PFSK-1 (cell line): ENCODE data around the gene IGF2BP3.
A peak's percentile ranks its signal among the peaks of the same experiment; 100 is the strongest.

ENCODE experiments used
- FOXP2 ChIP-seq: optimal IDR thresholded peaks from 2 replicates; pipeline ENCODE3; 2011; ENCODE audit warnings: borderline replicate concordance, control low read depth, inconsistent platforms; ENCODE audit not compliant: insufficient read depth; ENCODE audit errors: extremely low read length, extremely low read depth
- POLR2AphosphoS5 ChIP-seq: IDR thresholded peaks from 2 replicates; pipeline ENCODE4 v1.6.1; 2012; ENCODE audit warnings: low read depth, mild to moderate bottlenecking, control low read depth, low read length, moderate library complexity
- REST ChIP-seq, 2 experiments: IDR thresholded peaks; 2 replicates each; pipeline versions ENCODE4 v1.6.1 to v1.8.0; 2011 to 2012; ENCODE audit warnings: low read depth in 2 of 2, low read length in 2 of 2, control low read depth in 1 of 2, inconsistent platforms in 1 of 2, mild to moderate bottlenecking in 1 of 2, moderate library complexity in 1 of 2; ENCODE audit not compliant: insufficient read depth in 1 of 2
- SIN3A ChIP-seq: IDR thresholded peaks from 2 replicates; pipeline ENCODE4 v1.6.1; 2012; ENCODE audit warnings: mild to moderate bottlenecking, low read length, moderate library complexity, borderline replicate concordance; ENCODE audit not compliant: insufficient read depth
- TAF1 ChIP-seq: IDR thresholded peaks from 2 replicates; pipeline ENCODE4 v1.6.1; 2012; ENCODE audit warnings: low read length, control low read depth, borderline replicate concordance; ENCODE audit not compliant: insufficient read depth

Gene IGF2BP3

GRCh38 chr7:23472556-23472955 lies 2.3 kb upstream of the IGF2BP3 start:
- TF ChIP-seq TAF1 (no peak), SIN3A (no peak), FOXP2 (no peak), REST (IDR thresholded peaks at IDR 0.05; ENCODE audit: insufficient read depth in 1 of 2, low read depth in 2 of 2, low read length in 2 of 2) (no peak), POLR2AphosphoS5 (no peak)

- TF ChIP-seq SIN3A (no peak), POLR2AphosphoS5 (no peak), TAF1 (no peak), FOXP2 (no peak), REST (IDR thresholded peaks at IDR 0.05; ENCODE audit: insufficient read depth in 1 of 2, low read depth in 2 of 2, low read length in 2 of 2) (no peak)
Observed at GRCh38 chr7:23472046-23472445, 1.8 kb upstream of the IGF2BP3 start.

- TF ChIP-seq REST (IDR thresholded peaks at IDR 0.05; ENCODE audit: insufficient read depth in 1 of 2, low read depth in 2 of 2, low read length in 2 of 2) (no peak), SIN3A (0 out of 2 replicates have a peak, but pooled peaks have one; percentile 9), TAF1 (0 out of 2 replicates have a peak, but pooled peaks have one; percentile 8), POLR2AphosphoS5 (0 out of 2 replicates have a peak, but pooled peaks have one; percentile 9), FOXP2 (no peak)
Observed at GRCh38 chr7:23471106-23471859, 992 bp upstream of the IGF2BP3 start.

- TF ChIP-seq TAF1 (no peak), POLR2AphosphoS5 (no peak), SIN3A (no peak), REST (IDR thresholded peaks at IDR 0.05; ENCODE audit: insufficient read depth in 1 of 2, low read depth in 2 of 2, low read length in 2 of 2) (no peak), FOXP2 (no peak)
Observed at GRCh38 chr7:23469961-23470250, 385 bp downstream of the IGF2BP3 start.
